ENCODE results near the gene CASQ1.

- TF ChIP-seq HBP1 (CRISPR knock-in tag; IDR thresholded peaks at IDR 0.05; ENCODE audit: low read depth) (no peak), KDM1A (CRISPR knock-in tag; IDR thresholded peaks at IDR 0.05) (no peak), MXD3 (CRISPR knock-in tag; IDR thresholded peaks at IDR 0.05) (no peak), PATZ1 (CRISPR knock-in tag; IDR thresholded peaks at IDR 0.05) (no peak), POLR2AphosphoS5 (IDR thresholded peaks at IDR 0.05; ENCODE audit: low read depth, low read length) (no peak), ZBTB43 (CRISPR knock-in tag; conservative IDR thresholded peaks at IDR 0.05) (no peak), SRSF9 (IDR thresholded peaks at IDR 0.05; ENCODE audit: borderline replicate concordance, insufficient read depth, low read depth, low read length, poor library complexity, severe bottlenecking) (no peak), HDAC2 (CRISPR knock-in tag; IDR thresholded peaks at IDR 0.05) (no peak)
These were observed 19.1 kb downstream of the CASQ1 start for GRCh38 chr1:160209321-160210046.

Data from HepG2 (cell line).